H1 (cell line): Measurements from ENCODE around the gene NCKAP1. TPM values are rescaled to one million over a fixed set of nuclear protein-coding genes. Genes with fewer than 3 reads are reported as not detected.

ENCODE experiments used
- CTCF ChIA-PET: fragments of 300-600 bp; sonication (Branson Sonifier 250); formaldehyde crosslinking; loops from one replicate; lab custom pipeline; 2021; ENCODE audit not compliant: partially characterized antibody; lab: Charles Lee
- POLR2A ChIA-PET: fragments of 300-600 bp; sonication (Branson Sonifier 250); formaldehyde crosslinking; loops from one replicate; lab custom pipeline; 2021; ENCODE audit warnings: inconsistent platforms; ENCODE audit not compliant: partially characterized antibody; lab: Charles Lee
- DNase-seq, 2 experiments: peaks; one replicate each; pipeline versions ENCODE4 v3.0.0 to v3.0.0-alpha.2; 2010 to 2022; ENCODE audit warnings: low spot score in 2 of 2, low read depth in 1 of 2, mixed read lengths in 1 of 2
- FAIRE-seq: peaks from 2 replicates; lab custom pipeline; 2011; peaks lifted over from hg19 to GRCh38; lab: Jason Lieb, UNC
- H2AFZ ChIP-seq: 2 replicates; pipeline ENCODE4 v1.8.1; 2012; ENCODE audit warnings: low read length, inconsistent platforms
- H2AK5ac ChIP-seq: 2 replicates; pipeline ENCODE4 v1.6.1; 2013; ENCODE audit warnings: low read depth, low read length
- H2BK120ac ChIP-seq: replicated peaks from 2 replicates; pipeline ENCODE3; 2013; ENCODE audit warnings: low read depth, low read length, inconsistent platforms
- H2BK12ac ChIP-seq: 2 replicates; pipeline ENCODE4 v1.6.1; 2013; ENCODE audit warnings: low read depth, low read length
- H2BK15ac ChIP-seq: 2 replicates; pipeline ENCODE4 v1.6.1; 2013; ENCODE audit warnings: low read length
- H2BK20ac ChIP-seq: 2 replicates; pipeline ENCODE4 v1.6.1; 2013; ENCODE audit warnings: low read length
- H2BK5ac ChIP-seq: 2 replicates; pipeline ENCODE4 v1.6.1; 2013; ENCODE audit warnings: low read depth, low read length
- H3K14ac ChIP-seq: 2 replicates; pipeline ENCODE4 v1.6.1; 2013; ENCODE audit warnings: inconsistent platforms; ENCODE audit not compliant: insufficient read length
- H3K18ac ChIP-seq: 2 replicates; pipeline ENCODE4 v1.6.1; 2013; ENCODE audit warnings: low read length; ENCODE audit errors: extremely low read depth
- H3K23ac ChIP-seq: 2 replicates; pipeline ENCODE4 v1.6.1; 2013; ENCODE audit warnings: inconsistent platforms; ENCODE audit not compliant: insufficient read length
- H3K23me2 ChIP-seq: 2 replicates; pipeline ENCODE4 v1.6.1; 2013; ENCODE audit warnings: low read depth, low read length
- H3K27ac ChIP-seq: 2 replicates; pipeline ENCODE4 v1.6.1; 2011; ENCODE audit warnings: low read depth, low read length, inconsistent platforms
- H3K27me3 ChIP-seq, 4 experiments: replicated peaks in 1 of 4; 1 replicate in 1 of 4; 2 replicates in 3 of 4; pipeline versions ENCODE4 v1.6.1 to v1.8.1; 2011 to 2013; ENCODE audit warnings: low read length in 3 of 4, mild to moderate bottlenecking in 3 of 4, inconsistent platforms in 2 of 4, mixed read lengths in 2 of 4, moderate library complexity in 1 of 4; ENCODE audit not compliant: control insufficient read depth in 3 of 4, insufficient read depth in 3 of 4; ENCODE audit errors: extremely low read depth in 1 of 4
- H3K36me3 ChIP-seq, 4 experiments: 2 replicates each; pipeline versions ENCODE4 v1.6.1 to v1.8.1; 2011 to 2013; ENCODE audit warnings: mild to moderate bottlenecking in 4 of 4, low read length in 3 of 4, moderate library complexity in 2 of 4, control low read depth in 1 of 4, inconsistent platforms in 1 of 4; ENCODE audit not compliant: insufficient read depth in 4 of 4, control insufficient read depth in 2 of 4
- H3K4ac ChIP-seq: replicated peaks from 2 replicates; pipeline ENCODE3; 2013; ENCODE audit warnings: low read length, low read depth, mixed read lengths, inconsistent platforms; ENCODE audit not compliant: insufficient read length
- H3K4me1 ChIP-seq, 4 experiments: replicated peaks in 1 of 4; 1 replicate in 1 of 4; 2 replicates in 3 of 4; pipeline versions ENCODE4 v1.6.1 to v1.8.1; 2011 to 2013; ENCODE audit warnings: low read length in 3 of 4, inconsistent platforms in 2 of 4, mixed read lengths in 1 of 4; ENCODE audit not compliant: insufficient read depth in 4 of 4, control insufficient read depth in 3 of 4
- H3K4me2 ChIP-seq, 2 experiments: 2 replicates each; pipeline versions ENCODE4 v1.6.1 to v1.8.1; 2011 to 2013; ENCODE audit warnings: low read depth in 2 of 2, low read length in 2 of 2, control low read depth in 1 of 2, inconsistent platforms in 1 of 2, mild to moderate bottlenecking in 1 of 2; ENCODE audit not compliant: insufficient read depth in 1 of 2
- H3K4me3 ChIP-seq, 4 experiments: fragments of 200-600, 300-600 bp in 1 of 4; sonication (generic), shearing (Covaris generic), sonication (Bioruptor Twin) in 1 of 4; 2 replicates each; pipeline versions ENCODE4 v1.5.1 to v1.8.1; 2011 to 2016; ENCODE audit warnings: low read length in 4 of 4, low read depth in 3 of 4, control low read depth in 2 of 4, inconsistent platforms in 2 of 4, mild to moderate bottlenecking in 2 of 4, mixed read lengths in 1 of 4, moderate library complexity in 1 of 4; ENCODE audit not compliant: insufficient read depth in 2 of 4; ENCODE audit errors: extremely low read depth in 1 of 4
- H3K56ac ChIP-seq: replicated peaks from 2 replicates; pipeline ENCODE3; 2013; ENCODE audit warnings: low read depth, mild to moderate bottlenecking, mixed read lengths, low read length, inconsistent platforms; ENCODE audit not compliant: insufficient read length
- H3K79me1 ChIP-seq: 2 replicates; pipeline ENCODE4 v1.6.1; 2013; ENCODE audit warnings: low read depth, low read length, control low read depth
- H3K79me2 ChIP-seq, 2 experiments: 2 replicates each; pipeline versions ENCODE4 v1.6.1 to v1.8.1; 2012 to 2013; ENCODE audit warnings: low read length in 2 of 2, mild to moderate bottlenecking in 2 of 2, inconsistent platforms in 1 of 2; ENCODE audit not compliant: insufficient read depth in 2 of 2, control insufficient read depth in 1 of 2
- H3K9ac ChIP-seq, 4 experiments: replicated peaks in 1 of 4; 1 replicate in 1 of 4; 2 replicates in 3 of 4; pipeline versions ENCODE4 v1.6.1 to v1.8.1; 2011 to 2013; ENCODE audit warnings: low read depth in 3 of 4, low read length in 3 of 4, control low read depth in 2 of 4, mild to moderate bottlenecking in 2 of 4, moderate library complexity in 2 of 4, inconsistent platforms in 1 of 4; ENCODE audit errors: extremely low read depth in 1 of 4
- H3K9me3 ChIP-seq, 2 experiments: 2 replicates each; pipeline versions ENCODE4 v1.6.1 to v1.8.1; 2012 to 2013; ENCODE audit warnings: mild to moderate bottlenecking in 2 of 2, moderate library complexity in 2 of 2, control low read depth in 1 of 2, inconsistent platforms in 1 of 2, low read depth in 1 of 2, low read length in 1 of 2, mixed read lengths in 1 of 2; ENCODE audit not compliant: insufficient read depth in 2 of 2
- H4K20me1 ChIP-seq, 2 experiments: replicated peaks in 1 of 2; 2 replicates each; pipeline versions ENCODE3 to v1.8.1; 2011 to 2013; ENCODE audit warnings: inconsistent platforms in 2 of 2, low read length in 2 of 2, mild to moderate bottlenecking in 1 of 2; ENCODE audit not compliant: insufficient read depth in 2 of 2, control insufficient read depth in 1 of 2
- H4K5ac ChIP-seq: 2 replicates; pipeline ENCODE4 v1.6.1; 2013; ENCODE audit warnings: low read length, low read depth, mixed read lengths, inconsistent platforms; ENCODE audit not compliant: insufficient read length
- H4K8ac ChIP-seq: 2 replicates; pipeline ENCODE4 v1.8.0; 2013; ENCODE audit warnings: mild to moderate bottlenecking, moderate library complexity, low read length, inconsistent platforms; ENCODE audit not compliant: insufficient read depth; ENCODE audit errors: extremely low read depth
- H4K91ac ChIP-seq: replicated peaks from 2 replicates; pipeline ENCODE3; 2013; ENCODE audit warnings: low read length, mixed read lengths, inconsistent platforms; ENCODE audit not compliant: insufficient read length
- BACH1 ChIP-seq: IDR thresholded peaks from 2 replicates; pipeline ENCODE4 v1.6.1; 2012; ENCODE audit warnings: low read length, improper control_type of control experiment
- CHD2 ChIP-seq: IDR thresholded peaks from 2 replicates; pipeline ENCODE4 v1.6.1; 2012; ENCODE audit warnings: low read length, improper control_type of control experiment
- CREB1 ChIP-seq: IDR thresholded peaks from 2 replicates; pipeline ENCODE4 v1.6.1; 2012; ENCODE audit warnings: inconsistent platforms
- FOSL1 ChIP-seq: IDR thresholded peaks from 2 replicates; pipeline ENCODE4 v1.6.1; 2011; ENCODE audit warnings: mild to moderate bottlenecking, low read depth, low read length, moderate library complexity; ENCODE audit not compliant: insufficient read depth
- MAFK ChIP-seq: IDR thresholded peaks from 2 replicates; pipeline ENCODE4 v1.6.1; 2012; ENCODE audit warnings: low read depth, mild to moderate bottlenecking, improper control_type of control experiment, low read length
- RXRA ChIP-seq: IDR thresholded peaks from 2 replicates; pipeline ENCODE4 v1.6.1; 2011; ENCODE audit warnings: low read depth, mild to moderate bottlenecking, low read length, moderate library complexity; ENCODE audit not compliant: insufficient read depth
- SP2 ChIP-seq: IDR thresholded peaks from 2 replicates; pipeline ENCODE4 v1.6.1; 2012; ENCODE audit warnings: mild to moderate bottlenecking, low read length, inconsistent platforms
- SRF ChIP-seq: IDR thresholded peaks from 2 replicates; pipeline ENCODE4 v1.6.1; 2011; ENCODE audit warnings: mild to moderate bottlenecking, low read depth, low read length, moderate library complexity
- WGBS, 2 experiments: shearing (Covaris generic) in 1 of 2; methylation state at CpG; one replicate each; pipeline versions ENCODE4 v1.1.6 to v1.1.7; 2013 to 2015; ENCODE audit warnings: low lambda C conversion rate in 2 of 2, mixed read lengths in 2 of 2, inconsistent platforms in 1 of 2, low coverage in 1 of 2, missing lambda C conversion rate in 1 of 2; ENCODE audit not compliant: insufficient replicate concordance in 2 of 2, insufficient coverage in 1 of 2, insufficient read length in 1 of 2; ENCODE audit errors: extremely low coverage in 1 of 2, missing lambda C conversion rate in 1 of 2; 5-methylcytosine and 5-hydroxymethylcytosine counted together
- polyA plus RNA-seq, 7 experiments: library from polyadenylated mRNA; depleted of rRNA in 3 of 7; stranded (reverse) in 5 of 7; unstranded in 2 of 7; fragments of >200 nt in 5 of 7; fragments of 200-250 nt in 2 of 7; gene quantifications; 1 replicate in 5 of 7; 2 replicates in 1 of 7; 4 replicates in 1 of 7; pipeline versions ENCODE4 v1.2.1 to v1.2.3, GENCODE V29; 2011 to 2013; ENCODE audit warnings: missing spikeins in 2 of 7, mixed read lengths in 2 of 7
- total RNA-seq: library from RNA; stranded (reverse); fragmentation: NEBNext Ultra II Directional; extraction: Animal tissue kit (Norgen Biotek cat#: 25700); gene quantifications from 2 replicates; pipeline ENCODE4 v1.2.1, GENCODE V29; 2021
- TF ChIP-seq, protein P1 (sequence below): IDR thresholded peaks from 2 replicates; pipeline ENCODE4 v1.6.1; 2011; ENCODE audit warnings: low read depth, mild to moderate bottlenecking, low read length; ENCODE audit not compliant: insufficient read depth

NCKAP1 gene
- total and polyA plus RNA-seq, 2 of the 8 experiments (the other 6 are each of a cell fraction or from before 2014, with no cell fraction given) = 90.8 to 173 TPM

DNA sequence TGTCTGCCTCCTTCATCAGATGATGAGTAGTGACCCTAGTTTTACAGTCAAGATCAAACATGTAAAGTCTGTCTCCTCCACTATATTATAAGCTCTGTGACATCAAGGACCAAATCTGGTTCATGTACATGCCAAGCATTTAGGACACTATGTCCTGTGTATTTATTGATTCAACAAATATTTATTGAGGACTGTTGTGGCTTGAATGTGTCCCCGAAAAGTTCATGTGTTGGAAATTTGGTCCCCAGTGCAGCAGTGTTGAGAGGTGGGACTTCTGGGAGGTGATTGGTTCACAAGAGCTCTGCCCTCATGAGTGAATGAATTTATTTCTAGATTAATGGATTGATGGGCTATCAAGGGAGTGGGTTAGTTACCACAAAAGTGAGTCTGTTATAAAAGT lies 125.2 kb downstream of the NCKAP1 start:
- POLR2A ChIA-PET = no interaction called here
- no peaks in the 10 kb centered on the region for H3K9me3 ChIP-seq
- no peak overlapping the region for H3K56ac ChIP-seq
- H2BK5ac ChIP-seq = no peak overlapping the region
- no peaks in the 10 kb centered on the region for H3K23me2 ChIP-seq
- no peak overlapping the region for H2AFZ ChIP-seq
- no peak for DNase-seq
- H3K79me2 ChIP-seq = no peaks in the 10 kb centered on the region
- H2BK20ac ChIP-seq = no peak overlapping the region
- H3K9ac ChIP-seq = no peak overlapping the region
- no peaks in the 10 kb centered on the region for H4K20me1 ChIP-seq
- peaks cover 0 to 27% (median 7%) of the 10 kb centered on the region in 4 experiments; a peak in 5 of 8 replicates for H3K36me3 ChIP-seq
- FAIRE-seq = no peak
- no peak overlapping the region for H2BK12ac ChIP-seq
- no peak overlapping the region for H2AK5ac ChIP-seq
- no peak overlapping the region for H2BK120ac ChIP-seq
- H4K5ac ChIP-seq = no peak overlapping the region
- no peak overlapping the region for H3K4me3 ChIP-seq
- H3K4me2 ChIP-seq = no peak overlapping the region
- no peak for TF ChIP-seq SRF
- TF ChIP-seq FOSL1 = no peak
- no peak for TF ChIP-seq CHD2
- TF ChIP-seq, protein P1, sequence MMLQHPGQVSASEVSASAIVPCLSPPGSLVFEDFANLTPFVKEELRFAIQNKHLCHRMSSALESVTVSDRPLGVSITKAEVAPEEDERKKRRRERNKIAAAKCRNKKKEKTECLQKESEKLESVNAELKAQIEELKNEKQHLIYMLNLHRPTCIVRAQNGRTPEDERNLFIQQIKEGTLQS = no peak
- TF ChIP-seq CREB1 = no peak
- TF ChIP-seq BACH1 = no peak
- no peak for TF ChIP-seq MAFK
- no peak for TF ChIP-seq RXRA
- no peak for TF ChIP-seq SP2
- TF ChIP-seq, all 59 proteins: peak for 0
- H3K4ac ChIP-seq = no peak overlapping the region
- H2BK15ac ChIP-seq = no peak overlapping the region
- 100% methylated on average over 1 of the region's 1 CpG; no CpG with 5 or more reads in 1 of the 2 experiments for WGBS, 2 experiments
- no peak overlapping the region for H3K27ac ChIP-seq
- H3K79me1 ChIP-seq = no peaks in the 10 kb centered on the region
- H3K14ac ChIP-seq = no peak overlapping the region
- no peak overlapping the region for H4K91ac ChIP-seq
- CTCF ChIA-PET = interaction anchor here (1.1 kb wide), 2 partner anchors 12 to 21 kb away, joined by 3 read pairs; no protein-coding TSS in a partner anchor
- no peak overlapping the region for H3K23ac ChIP-seq
- H4K8ac ChIP-seq = no peak overlapping the region
- no peaks in the 10 kb centered on the region for H3K4me1 ChIP-seq
- no peaks in the 10 kb centered on the region for H3K27me3 ChIP-seq
- no peak overlapping the region for H3K18ac ChIP-seq
